ENCODE measurements around the gene SLC44A5.
"Not testable (repeated sequence)": the region's sequence is repeated elsewhere in the genome, so short reads cannot be mapped to it uniquely, and the experiment has no call there.

- TF ChIP-seq CTCF (conservative IDR thresholded peaks at IDR 0.05; ENCODE audit: low read depth, low read length); EZH2 (IDR thresholded peaks at IDR 0.05; ENCODE audit: borderline replicate concordance, low read depth, low read length, poor library complexity, severe bottlenecking): not testable (repeated sequence)
Observed at GRCh38 chr1:75181214-75181955, 429.5 kb downstream of the SLC44A5 start.
